ENCODE data around the gene AMFR.
"Not testable (repeated sequence)": the region's sequence is repeated elsewhere in the genome, so short reads cannot be mapped to it uniquely, and the experiment has no call there.

AMFR gene

GRCh38 chr16:56396724-56397123 lies 28.6 kb downstream of the AMFR start:
- not testable (repeated sequence) for FAIRE-seq; DNase-seq (ENCODE audit: low spot score)

- DNase-seq (ENCODE audit: low spot score): peak; percentile 90
- FAIRE-seq: no peak
Measured at GRCh38 chr16:56389554-56389953, 35.8 kb downstream of the AMFR start.

GRCh38 chr16:56388209-56388608 lies 37.1 kb downstream of the AMFR start:
- FAIRE-seq: no peak
- DNase-seq (ENCODE audit: low spot score): no peak

GRCh38 chr16:56387396-56387795 lies 37.9 kb downstream of the AMFR start:
- no peak for FAIRE-seq
- DNase-seq (ENCODE audit: low spot score): no peak

- FAIRE-seq (no peak), DNase-seq (ENCODE audit: low spot score) (no peak)
Measured at GRCh38 chr16:56384074-56384721, 41.1 kb downstream of the AMFR start.

GRCh38 chr16:56382901-56383355 lies 42.4 kb downstream of the AMFR start:
- DNase-seq (ENCODE audit: low spot score): peak; percentile 24
- FAIRE-seq: no peak

- DNase-seq (ENCODE audit: low spot score): no peak
Measured at GRCh38 chr16:56382459-56382858, 42.9 kb downstream of the AMFR start.

GRCh38 chr16:56380778-56381485 lies 44.4 kb downstream of the AMFR start:
- FAIRE-seq; DNase-seq (ENCODE audit: low spot score): not testable (repeated sequence)

More at GRCh38 chr16:56382459-56382858, 42.9 kb downstream of the AMFR start:
- no peak for FAIRE-seq

GRCh38 chr16:56379044-56379443 lies 46.3 kb downstream of the AMFR start:
- DNase-seq (ENCODE audit: low spot score); FAIRE-seq: not testable (repeated sequence)

GRCh38 chr16:56375792-56376191 lies 49.6 kb downstream of the AMFR start:
- not testable (repeated sequence) for FAIRE-seq; DNase-seq (ENCODE audit: low spot score)

- FAIRE-seq (no peak), DNase-seq (ENCODE audit: low spot score) (no peak)
Measured at GRCh38 chr16:56373003-56373402, 52.3 kb downstream of the AMFR start.

- no peak for FAIRE-seq
- no peak for DNase-seq (ENCODE audit: low spot score)
Measured at GRCh38 chr16:56372013-56372634, 53.2 kb downstream of the AMFR start.

- FAIRE-seq: no peak
- DNase-seq (ENCODE audit: low spot score): no peak
Measured at GRCh38 chr16:56371660-56371937, 53.7 kb downstream of the AMFR start.

GRCh38 chr16:56370875-56371659 lies 54.3 kb downstream of the AMFR start:
- FAIRE-seq (no peak), DNase-seq (ENCODE audit: low spot score) (no peak)

GRCh38 chr16:56370185-56370874 lies 55.0 kb downstream of the AMFR start:
- DNase-seq (ENCODE audit: low spot score): no peak

GRCh38 chr16:56369202-56369601 lies 56.1 kb downstream of the AMFR start:
- DNase-seq (ENCODE audit: low spot score): no peak
- FAIRE-seq: no peak

More at GRCh38 chr16:56370185-56370874, 55.0 kb downstream of the AMFR start:
- FAIRE-seq: no peak

- FAIRE-seq (no peak), DNase-seq (ENCODE audit: low spot score) (no peak)
Measured at GRCh38 chr16:56368545-56368944, 56.8 kb downstream of the AMFR start.

- no peak for FAIRE-seq
- DNase-seq (ENCODE audit: low spot score): no peak
Measured at GRCh38 chr16:56367764-56368163, 57.6 kb downstream of the AMFR start.

GRCh38 chr16:56366945-56367344 lies 58.4 kb downstream of the AMFR start:
- FAIRE-seq: no peak

GRCh38 chr16:56365552-56365951 lies 59.8 kb downstream of the AMFR start:
- FAIRE-seq: no peak

More at GRCh38 chr16:56366945-56367344, 58.4 kb downstream of the AMFR start:
- DNase-seq (ENCODE audit: low spot score): no peak

GRCh38 chr16:56364865-56365264 lies 60.5 kb downstream of the AMFR start:
- no peak for FAIRE-seq

More at GRCh38 chr16:56365552-56365951, 59.8 kb downstream of the AMFR start:
- DNase-seq (ENCODE audit: low spot score): no peak

More at GRCh38 chr16:56364865-56365264, 60.5 kb downstream of the AMFR start:
- DNase-seq (ENCODE audit: low spot score): no peak
